Measurements from ENCODE around the gene SLC25A12. TPM values are rescaled to one million over a fixed set of nuclear protein-coding genes. Genes with fewer than 3 reads are reported as not detected.

The SLC25A12 gene
- total and polyA plus RNA-seq, 2 of the 13 experiments (the other 11 are each of a cell fraction or from before 2014, with no cell fraction given), result 8.1 to 15.9 TPM

DNA sequence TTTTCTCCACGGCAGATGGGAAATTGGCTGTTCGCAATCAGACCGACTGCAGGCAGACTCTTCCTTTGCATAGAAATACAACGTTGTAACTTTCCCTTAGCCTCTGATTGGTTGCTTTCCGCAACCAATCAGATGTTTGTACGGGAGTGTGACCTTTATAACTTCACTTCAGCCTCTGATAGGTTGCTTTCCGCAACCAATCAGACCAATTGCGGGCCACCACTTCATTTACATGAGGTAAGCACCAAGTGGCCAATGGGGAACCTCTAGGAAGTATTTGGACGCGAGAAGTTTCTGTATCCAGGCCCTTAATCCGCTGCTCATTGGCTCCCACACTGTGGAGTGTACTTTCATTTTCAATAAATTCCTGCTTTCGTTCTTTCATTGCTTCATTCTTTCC lies 19.1 kb downstream of the SLC25A12 start:
- no TSS peak for BruUV-seq (replicated peaks)
- WGBS (ENCODE audit: low lambda C conversion rate), result 86% methylated on average over 12 of the region's 12 CpGs

DNA sequence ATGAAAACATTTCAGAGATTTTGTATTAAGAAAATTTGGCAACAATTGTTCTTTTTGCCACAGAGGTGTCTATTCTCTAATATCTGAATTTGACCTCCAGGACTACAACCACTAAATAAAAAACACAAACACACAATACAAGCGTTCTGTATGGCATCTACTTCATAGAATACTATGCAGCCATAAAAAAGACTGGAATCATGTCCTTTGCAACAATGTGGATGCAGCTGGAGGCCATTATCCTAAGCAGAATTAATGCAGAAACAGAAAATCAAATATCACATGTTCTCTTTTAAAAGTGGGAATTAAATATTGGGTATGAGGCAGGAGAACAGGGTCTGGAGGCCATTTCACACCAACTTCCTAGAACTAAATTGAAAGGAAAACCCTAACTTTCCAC lies 19.5 kb downstream of the SLC25A12 start:
- intact Hi-C loops (cut with micrococcal nuclease; ENCODE audit: unreplicated experiment), result loop anchor here (10.0 kb wide), 1 partner anchor 60 kb away; no protein-coding TSS in a partner anchor
- no peaks in the 10 kb centered on the region for H3K36me3 ChIP-seq (replicated peaks in 1 of 2; ENCODE audit: control insufficient read depth in 1 of 2, insufficient read depth in 2 of 2, low read length in 2 of 2)
- TF ChIP-seq BCL6 (CRISPR knock-in tag; IDR thresholded peaks at IDR 0.05) (no peak), JUNB (CRISPR knock-in tag; IDR thresholded peaks at IDR 0.05; ENCODE audit: borderline replicate concordance) (no peak), HNRNPLL (IDR thresholded peaks at IDR 0.05; ENCODE audit: low read depth, low read length, poor library complexity, severe bottlenecking) (no peak), FOXA1 (IDR thresholded peaks at IDR 0.05) (no peak), FOXA1 (CRISPR knock-in tag; IDR thresholded peaks at IDR 0.05) (no peak), ZNF672 (CRISPR knock-in tag; IDR thresholded peaks at IDR 0.05) (no peak), ZNF530 (CRISPR knock-in tag; IDR thresholded peaks at IDR 0.05; ENCODE audit: low read depth) (no peak), ZNF34 (CRISPR knock-in tag; IDR thresholded peaks at IDR 0.05; ENCODE audit: borderline replicate concordance) (no peak), NR2F6 (IDR thresholded peaks at IDR 0.05) (no peak), NR2F6 (CRISPR knock-in tag; IDR thresholded peaks at IDR 0.05) (no peak), RBM22 (optimal IDR thresholded peaks at IDR 0.05; ENCODE audit: low read length) (no peak)
- TF ChIP-seq, protein P1, sequence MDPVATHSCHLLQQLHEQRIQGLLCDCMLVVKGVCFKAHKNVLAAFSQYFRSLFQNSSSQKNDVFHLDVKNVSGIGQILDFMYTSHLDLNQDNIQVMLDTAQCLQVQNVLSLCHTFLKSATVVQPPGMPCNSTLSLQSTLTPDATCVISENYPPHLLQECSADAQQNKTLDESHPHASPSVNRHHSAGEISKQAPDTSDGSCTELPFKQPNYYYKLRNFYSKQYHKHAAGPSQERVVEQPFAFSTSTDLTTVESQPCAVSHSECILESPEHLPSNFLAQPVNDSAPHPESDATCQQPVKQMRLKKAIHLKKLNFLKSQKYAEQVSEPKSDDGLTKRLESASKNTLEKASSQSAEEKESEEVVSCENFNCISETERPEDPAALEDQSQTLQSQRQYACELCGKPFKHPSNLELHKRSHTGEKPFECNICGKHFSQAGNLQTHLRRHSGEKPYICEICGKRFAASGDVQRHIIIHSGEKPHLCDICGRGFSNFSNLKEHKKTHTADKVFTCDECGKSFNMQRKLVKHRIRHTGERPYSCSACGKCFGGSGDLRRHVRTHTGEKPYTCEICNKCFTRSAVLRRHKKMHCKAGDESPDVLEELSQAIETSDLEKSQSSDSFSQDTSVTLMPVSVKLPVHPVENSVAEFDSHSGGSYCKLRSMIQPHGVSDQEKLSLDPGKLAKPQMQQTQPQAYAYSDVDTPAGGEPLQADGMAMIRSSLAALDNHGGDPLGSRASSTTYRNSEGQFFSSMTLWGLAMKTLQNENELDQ (CRISPR knock-in tag; IDR thresholded peaks at IDR 0.05; ENCODE audit: borderline replicate concordance), result no peak

More for the DNA sequence above, 19.1 kb downstream of the SLC25A12 start:
- Histone ChIP-seq H3K4me3 (replicated peaks in 1 of 3; ENCODE audit: insufficient read depth in 1 of 3, low read depth in 2 of 3, low read length in 3 of 3) (no peak overlapping the region), H4K20me1 (ENCODE audit: insufficient read depth, low read length) (no peaks in the 10 kb centered on the region), H3K79me2 (ENCODE audit: insufficient read depth, low read length) (no peaks in the 10 kb centered on the region), H3K27ac (ENCODE audit: extremely low read length, insufficient read depth, low read length) (no peak overlapping the region), H3K9ac (ENCODE audit: insufficient read depth, low read depth, low read length) (no peak overlapping the region), H3K4me2 (ENCODE audit: low read depth, low read length) (no peak overlapping the region), H3K27me3 (ENCODE audit: control insufficient read depth in 1 of 2, insufficient read depth in 2 of 2, low read length in 2 of 2) (no peaks in the 10 kb centered on the region), H3K9me3 (ENCODE audit: low read length) (no peaks in the 10 kb centered on the region), H3K36me3 (replicated peaks in 1 of 2; ENCODE audit: control insufficient read depth in 1 of 2, insufficient read depth in 2 of 2, low read length in 2 of 2) (no peaks in the 10 kb centered on the region), H2AFZ (ENCODE audit: low read length) (no peak overlapping the region), H3K4me1 (ENCODE audit: insufficient read depth, low read length) (peaks cover 17% of the 10 kb centered on the region)
- in situ Hi-C loops (cut with HindIII; ENCODE audit: extremely low pct_ligation_motif_present, low pct_unique_long_range_greater_than_20kb) (no loop called here), intact Hi-C loops (cut with micrococcal nuclease; ENCODE audit: unreplicated experiment) (loop anchor here (10.0 kb wide), 1 partner anchor 60 kb away; no protein-coding TSS in a partner anchor)
- FAIRE-seq (no peak), ATAC-seq (no peak), DNase-seq (ENCODE audit: low spot score) (no peak)
- TF ChIP-seq FLYWCH1 (CRISPR knock-in tag; IDR thresholded peaks at IDR 0.05) (no peak), ATAD3A (CRISPR knock-in tag; IDR thresholded peaks at IDR 0.05) (no peak), ZNF552 (CRISPR knock-in tag; IDR thresholded peaks at IDR 0.05; ENCODE audit: borderline replicate concordance) (no peak), CBX1 (IDR thresholded peaks at IDR 0.05; ENCODE audit: low read depth) (no peak)
- TF ChIP-seq, protein P2, sequence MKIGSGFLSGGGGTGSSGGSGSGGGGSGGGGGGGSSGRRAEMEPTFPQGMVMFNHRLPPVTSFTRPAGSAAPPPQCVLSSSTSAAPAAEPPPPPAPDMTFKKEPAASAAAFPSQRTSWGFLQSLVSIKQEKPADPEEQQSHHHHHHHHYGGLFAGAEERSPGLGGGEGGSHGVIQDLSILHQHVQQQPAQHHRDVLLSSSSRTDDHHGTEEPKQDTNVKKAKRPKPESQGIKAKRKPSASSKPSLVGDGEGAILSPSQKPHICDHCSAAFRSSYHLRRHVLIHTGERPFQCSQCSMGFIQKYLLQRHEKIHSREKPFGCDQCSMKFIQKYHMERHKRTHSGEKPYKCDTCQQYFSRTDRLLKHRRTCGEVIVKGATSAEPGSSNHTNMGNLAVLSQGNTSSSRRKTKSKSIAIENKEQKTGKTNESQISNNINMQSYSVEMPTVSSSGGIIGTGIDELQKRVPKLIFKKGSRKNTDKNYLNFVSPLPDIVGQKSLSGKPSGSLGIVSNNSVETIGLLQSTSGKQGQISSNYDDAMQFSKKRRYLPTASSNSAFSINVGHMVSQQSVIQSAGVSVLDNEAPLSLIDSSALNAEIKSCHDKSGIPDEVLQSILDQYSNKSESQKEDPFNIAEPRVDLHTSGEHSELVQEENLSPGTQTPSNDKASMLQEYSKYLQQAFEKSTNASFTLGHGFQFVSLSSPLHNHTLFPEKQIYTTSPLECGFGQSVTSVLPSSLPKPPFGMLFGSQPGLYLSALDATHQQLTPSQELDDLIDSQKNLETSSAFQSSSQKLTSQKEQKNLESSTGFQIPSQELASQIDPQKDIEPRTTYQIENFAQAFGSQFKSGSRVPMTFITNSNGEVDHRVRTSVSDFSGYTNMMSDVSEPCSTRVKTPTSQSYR (CRISPR knock-in tag; IDR thresholded peaks at IDR 0.05; ENCODE audit: borderline replicate concordance), result no peak
- CTCF ChIA-PET (ENCODE audit: low intra/inter-chr PET ratio, low total read pairs), result no interaction called here
- POLR2A ChIA-PET, result no interaction called here

More for the DNA sequence above, 19.5 kb downstream of the SLC25A12 start:
- Histone ChIP-seq H3K4me2 (ENCODE audit: low read depth, low read length) (no peak overlapping the region), H3K79me2 (ENCODE audit: insufficient read depth, low read length) (no peaks in the 10 kb centered on the region), H3K9ac (ENCODE audit: insufficient read depth, low read depth, low read length) (no peak overlapping the region), H3K4me3 (replicated peaks in 1 of 3; ENCODE audit: insufficient read depth in 1 of 3, low read depth in 2 of 3, low read length in 3 of 3) (no peak overlapping the region), H2AFZ (ENCODE audit: low read length) (no peak overlapping the region), H3K27ac (ENCODE audit: extremely low read length, insufficient read depth, low read length) (no peak overlapping the region), H3K4me1 (ENCODE audit: insufficient read depth, low read length) (peaks cover 16% of the 10 kb centered on the region), H3K27me3 (ENCODE audit: control insufficient read depth in 1 of 2, insufficient read depth in 2 of 2, low read length in 2 of 2) (no peaks in the 10 kb centered on the region), H3K9me3 (ENCODE audit: low read length) (no peaks in the 10 kb centered on the region), H4K20me1 (ENCODE audit: insufficient read depth, low read length) (no peaks in the 10 kb centered on the region)
- FAIRE-seq, result no peak
- ChIA-PET POLR2A (no interaction called here), CTCF (ENCODE audit: low intra/inter-chr PET ratio, low total read pairs) (no interaction called here)
- in situ Hi-C loops (cut with HindIII; ENCODE audit: extremely low pct_ligation_motif_present, low pct_unique_long_range_greater_than_20kb), result no loop called here
- ATAC-seq, result no peak
- BruUV-seq (replicated peaks), result no TSS peak
- WGBS (ENCODE audit: low lambda C conversion rate), result 98% methylated on average over 1 of the region's 1 CpG
- no peak for DNase-seq (ENCODE audit: low spot score)
